ENCODE results near the gene TMED3. TPM values are rescaled to one million over a fixed set of nuclear protein-coding genes. Genes with fewer than 3 reads are reported as not detected.

Gene TMED3
- total RNA-seq, 1 donor, result 97.4 TPM

GRCh38 chr15:79352206-79352605 is 41.3 kb downstream of the TMED3 start:
- no peak for TF ChIP-seq CTCF (IDR thresholded peaks at IDR 0.05; ENCODE audit: insufficient read depth, low read length)
- no peak for DNase-seq (ENCODE audit: low read depth)
- H3K4me3 ChIP-seq (ENCODE audit: low read depth, low read length), result no peak overlapping the region

- H3K4me3 ChIP-seq (ENCODE audit: low read depth, low read length), result no peak overlapping the region
- no peak for TF ChIP-seq CTCF (IDR thresholded peaks at IDR 0.05; ENCODE audit: insufficient read depth, low read length)
- DNase-seq (ENCODE audit: low read depth), result no peak
These were observed 46.7 kb downstream of the TMED3 start for GRCh38 chr15:79357566-79357965.

- TF ChIP-seq CTCF (IDR thresholded peaks at IDR 0.05; ENCODE audit: insufficient read depth, low read length), result no peak
- no peak for DNase-seq (ENCODE audit: low read depth)
- no peak overlapping the region for H3K4me3 ChIP-seq (ENCODE audit: low read depth, low read length)
These were observed 47.2 kb downstream of the TMED3 start for GRCh38 chr15:79358069-79358468.

GRCh38 chr15:79364571-79365240 is 53.8 kb downstream of the TMED3 start:
- no peak overlapping the region for H3K4me3 ChIP-seq (ENCODE audit: low read depth, low read length)
- DNase-seq (ENCODE audit: low read depth), result no peak
- TF ChIP-seq CTCF (IDR thresholded peaks at IDR 0.05; ENCODE audit: insufficient read depth, low read length), result peak; percentile 19

- no peak for TF ChIP-seq CTCF (IDR thresholded peaks at IDR 0.05; ENCODE audit: insufficient read depth, low read length)
- H3K4me3 ChIP-seq (ENCODE audit: low read depth, low read length), result no peak overlapping the region
- no peak for DNase-seq (ENCODE audit: low read depth)
These were observed 54.9 kb downstream of the TMED3 start for GRCh38 chr15:79365765-79366164.

GRCh38 chr15:79366691-79367090 is 55.8 kb downstream of the TMED3 start:
- H3K4me3 ChIP-seq (ENCODE audit: low read depth, low read length), result no peak overlapping the region
- TF ChIP-seq CTCF (IDR thresholded peaks at IDR 0.05; ENCODE audit: insufficient read depth, low read length), result no peak
- DNase-seq (ENCODE audit: low read depth), result no peak

GRCh38 chr15:79370716-79371115 is 59.8 kb downstream of the TMED3 start:
- DNase-seq (ENCODE audit: low read depth), result peak; percentile 73
- H3K4me3 ChIP-seq (ENCODE audit: low read depth, low read length), result no peak overlapping the region
- TF ChIP-seq CTCF (IDR thresholded peaks at IDR 0.05; ENCODE audit: insufficient read depth, low read length), result no peak
